PFSK-1 (cell line): ENCODE data around the gene SYNE2.

Experiments
- FOXP2 ChIP-seq: optimal IDR thresholded peaks from 2 replicates; pipeline ENCODE3; 2011; ENCODE audit warnings: borderline replicate concordance, control low read depth, inconsistent platforms; ENCODE audit not compliant: insufficient read depth; ENCODE audit errors: extremely low read length, extremely low read depth
- POLR2AphosphoS5 ChIP-seq: IDR thresholded peaks from 2 replicates; pipeline ENCODE4 v1.6.1; 2012; ENCODE audit warnings: low read depth, mild to moderate bottlenecking, control low read depth, low read length, moderate library complexity
- SIN3A ChIP-seq: IDR thresholded peaks from 2 replicates; pipeline ENCODE4 v1.6.1; 2012; ENCODE audit warnings: mild to moderate bottlenecking, low read length, moderate library complexity, borderline replicate concordance; ENCODE audit not compliant: insufficient read depth
- TAF1 ChIP-seq: IDR thresholded peaks from 2 replicates; pipeline ENCODE4 v1.6.1; 2012; ENCODE audit warnings: low read length, control low read depth, borderline replicate concordance; ENCODE audit not compliant: insufficient read depth
- TF ChIP-seq, protein P1 (sequence below), 2 experiments: IDR thresholded peaks; 2 replicates each; pipeline versions ENCODE4 v1.6.1 to v1.8.0; 2011 to 2012; ENCODE audit warnings: low read depth in 2 of 2, low read length in 2 of 2, control low read depth in 1 of 2, inconsistent platforms in 1 of 2, mild to moderate bottlenecking in 1 of 2, moderate library complexity in 1 of 2; ENCODE audit not compliant: insufficient read depth in 1 of 2

DNA sequence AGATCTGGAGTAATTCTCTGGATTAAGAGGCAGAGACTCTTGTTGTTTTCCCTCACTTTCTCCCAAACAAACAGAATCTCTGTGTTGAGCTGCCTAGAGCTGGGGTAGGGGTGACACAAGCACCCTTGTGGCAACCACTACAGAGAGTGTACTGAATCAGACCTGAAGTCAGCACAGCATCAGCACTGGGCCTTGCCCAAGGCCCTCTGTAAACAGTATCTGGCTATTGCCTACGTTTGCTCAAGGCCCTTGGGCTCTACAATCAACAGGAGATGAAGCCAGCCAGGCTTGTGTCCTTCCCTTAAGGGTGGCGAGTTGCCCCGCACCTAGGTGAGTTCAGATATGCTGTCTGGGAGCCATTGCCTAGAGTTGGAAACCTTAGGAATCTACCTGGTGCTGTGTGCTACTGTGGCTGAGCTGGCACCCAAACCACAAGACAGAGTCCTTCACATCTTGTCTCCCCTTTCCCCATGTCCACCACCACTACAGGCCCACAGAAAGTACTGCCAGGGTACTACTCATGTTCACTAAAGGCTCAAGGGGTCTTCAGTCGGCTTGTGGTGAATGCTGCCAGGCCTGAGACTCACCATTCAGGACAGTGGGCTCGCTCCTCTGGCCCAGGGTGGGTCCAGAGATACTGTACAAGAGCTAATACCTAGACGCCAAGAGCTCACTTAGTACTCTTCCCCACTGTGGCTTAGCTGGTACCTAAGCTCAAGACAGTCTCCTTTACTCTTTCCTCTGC is 206.8 kb downstream of the SYNE2 start:
- no peak for TF ChIP-seq FOXP2
- TF ChIP-seq POLR2AphosphoS5, result no peak
- TF ChIP-seq TAF1, result no peak
- TF ChIP-seq, protein P1, sequence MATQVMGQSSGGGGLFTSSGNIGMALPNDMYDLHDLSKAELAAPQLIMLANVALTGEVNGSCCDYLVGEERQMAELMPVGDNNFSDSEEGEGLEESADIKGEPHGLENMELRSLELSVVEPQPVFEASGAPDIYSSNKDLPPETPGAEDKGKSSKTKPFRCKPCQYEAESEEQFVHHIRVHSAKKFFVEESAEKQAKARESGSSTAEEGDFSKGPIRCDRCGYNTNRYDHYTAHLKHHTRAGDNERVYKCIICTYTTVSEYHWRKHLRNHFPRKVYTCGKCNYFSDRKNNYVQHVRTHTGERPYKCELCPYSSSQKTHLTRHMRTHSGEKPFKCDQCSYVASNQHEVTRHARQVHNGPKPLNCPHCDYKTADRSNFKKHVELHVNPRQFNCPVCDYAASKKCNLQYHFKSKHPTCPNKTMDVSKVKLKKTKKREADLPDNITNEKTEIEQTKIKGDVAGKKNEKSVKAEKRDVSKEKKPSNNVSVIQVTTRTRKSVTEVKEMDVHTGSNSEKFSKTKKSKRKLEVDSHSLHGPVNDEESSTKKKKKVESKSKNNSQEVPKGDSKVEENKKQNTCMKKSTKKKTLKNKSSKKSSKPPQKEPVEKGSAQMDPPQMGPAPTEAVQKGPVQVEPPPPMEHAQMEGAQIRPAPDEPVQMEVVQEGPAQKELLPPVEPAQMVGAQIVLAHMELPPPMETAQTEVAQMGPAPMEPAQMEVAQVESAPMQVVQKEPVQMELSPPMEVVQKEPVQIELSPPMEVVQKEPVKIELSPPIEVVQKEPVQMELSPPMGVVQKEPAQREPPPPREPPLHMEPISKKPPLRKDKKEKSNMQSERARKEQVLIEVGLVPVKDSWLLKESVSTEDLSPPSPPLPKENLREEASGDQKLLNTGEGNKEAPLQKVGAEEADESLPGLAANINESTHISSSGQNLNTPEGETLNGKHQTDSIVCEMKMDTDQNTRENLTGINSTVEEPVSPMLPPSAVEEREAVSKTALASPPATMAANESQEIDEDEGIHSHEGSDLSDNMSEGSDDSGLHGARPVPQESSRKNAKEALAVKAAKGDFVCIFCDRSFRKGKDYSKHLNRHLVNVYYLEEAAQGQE (IDR thresholded peaks at IDR 0.05; ENCODE audit: insufficient read depth in 1 of 2, low read depth in 2 of 2, low read length in 2 of 2), result no peak
- no peak for TF ChIP-seq SIN3A
